Measurements from ENCODE around the gene CASZ1. TPM values are rescaled to one million over a fixed set of nuclear protein-coding genes. Genes with fewer than 3 reads are reported as not detected.

Gene CASZ1
- total RNA-seq, 1 experiment from 2014 or later, result 3.9 TPM

DNA sequence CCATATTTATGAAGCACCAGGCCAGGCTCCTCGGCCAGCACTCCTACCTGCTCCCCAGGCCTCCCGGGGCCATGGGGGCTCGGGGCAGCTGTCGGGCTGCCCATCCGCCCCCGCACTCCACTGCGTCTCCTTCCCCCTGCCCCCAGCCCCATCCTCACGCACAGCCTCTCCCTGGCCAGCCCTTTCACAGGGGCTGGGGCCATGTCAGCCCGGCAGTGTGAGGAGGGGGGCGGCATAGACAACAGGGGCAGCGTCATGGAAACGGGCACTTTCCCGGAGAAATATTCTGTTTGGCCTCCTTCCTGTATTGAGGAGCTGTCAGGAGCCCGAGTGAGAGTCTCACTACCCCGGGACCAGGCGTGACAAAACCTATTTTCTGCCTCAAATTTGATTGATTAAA lies 87.3 kb downstream of the CASZ1 start:
- Histone ChIP-seq H2BK5ac (ENCODE audit: insufficient read length, low read length) (no peak overlapping the region), H3K18ac (ENCODE audit: insufficient read length, low read depth, low read length) (no peak overlapping the region), H2BK12ac (ENCODE audit: insufficient read length, low read depth, low read length) (no peak overlapping the region), H4K20me1 (ENCODE audit: control insufficient read depth, insufficient read depth, insufficient read length) (no peaks in the 10 kb centered on the region), H3K14ac (ENCODE audit: insufficient read depth, low read length) (peak overlapping the region; percentile 29; the same call in 1 of the 2 replicates), H3K9me3 (ENCODE audit: control insufficient read depth, low read depth, low read length) (no peaks in the 10 kb centered on the region), H3T11ph (ENCODE audit: low read length) (no peak overlapping the region), H2AK5ac (ENCODE audit: insufficient read length, low read length) (no peak overlapping the region), H3K23ac (ENCODE audit: insufficient read length, low read depth, low read length) (no peak overlapping the region), H3K27ac (ENCODE audit: insufficient read length, low read depth, low read length) (no peak overlapping the region), H3K56ac (ENCODE audit: insufficient read length, low read depth, low read length) (no peak overlapping the region), H3K27me3 (ENCODE audit: insufficient read depth, low read length) (no peaks in the 10 kb centered on the region; the same call in 1 of the 2 replicates), H2BK20ac (ENCODE audit: low read depth, low read length, poor library complexity, severe bottlenecking) (no peak overlapping the region), H2AFZ (ENCODE audit: low read length) (no peak overlapping the region), H2BK15ac (ENCODE audit: low read depth, low read length) (no peak overlapping the region), H3K4me1 (ENCODE audit: insufficient read depth, low read length) (peaks cover 2% of the 10 kb centered on the region; the same call in 1 of the 2 replicates), H3K4me2 (ENCODE audit: insufficient read depth, insufficient read length, low read length) (no peak overlapping the region), H4K91ac (ENCODE audit: insufficient read length, low read depth, low read length) (no peak overlapping the region), H3K79me1 (ENCODE audit: insufficient read depth, low read depth, low read length, poor library complexity, severe bottlenecking) (no peaks in the 10 kb centered on the region), H3K23me2 (ENCODE audit: insufficient read length, low read depth, low read length, poor library complexity, severe bottlenecking) (no peaks in the 10 kb centered on the region), H4K5ac (ENCODE audit: insufficient read length, low read depth, low read length) (no peak overlapping the region), H3K79me2 (ENCODE audit: insufficient read depth, low read length) (no peaks in the 10 kb centered on the region), H3K4ac (ENCODE audit: low read depth, low read length) (no peak overlapping the region), H4K8ac (replicated peaks; ENCODE audit: insufficient read length, low read depth, low read length) (no peak overlapping the region), H3K9ac (ENCODE audit: extremely low read depth, insufficient read length, low read length) (no peak overlapping the region), H2BK120ac (ENCODE audit: low read depth, low read length, poor library complexity, severe bottlenecking) (no peak overlapping the region)
- Mint-ChIP-seq H3K27me3 (ENCODE audit: low read depth) (peaks cover 11% of the 10 kb centered on the region), H3K36me3 (ENCODE audit: insufficient read depth in 1 of 3, low read depth in 3 of 3) (peaks cover 0 to 2% (median 0%) of the 10 kb centered on the region in 3 experiments; a peak in 2 of 7 replicates), H3K4me1 (peaks cover 17 to 50% of the 10 kb centered on the region in 2 experiments), H3K4me3 (peak overlapping the region in 1 of 2 experiments; percentile 60; a peak in 2 of 5 replicates), H3K9me3 (no peaks in the 10 kb centered on the region), H3K27ac (no peak overlapping the region)
- WGBS (ENCODE audit: extremely low coverage, insufficient read length, low lambda C conversion rate), result no CpG with 5 or more reads among the region's 16 CpGs
- TF ChIP-seq, protein P1, sequence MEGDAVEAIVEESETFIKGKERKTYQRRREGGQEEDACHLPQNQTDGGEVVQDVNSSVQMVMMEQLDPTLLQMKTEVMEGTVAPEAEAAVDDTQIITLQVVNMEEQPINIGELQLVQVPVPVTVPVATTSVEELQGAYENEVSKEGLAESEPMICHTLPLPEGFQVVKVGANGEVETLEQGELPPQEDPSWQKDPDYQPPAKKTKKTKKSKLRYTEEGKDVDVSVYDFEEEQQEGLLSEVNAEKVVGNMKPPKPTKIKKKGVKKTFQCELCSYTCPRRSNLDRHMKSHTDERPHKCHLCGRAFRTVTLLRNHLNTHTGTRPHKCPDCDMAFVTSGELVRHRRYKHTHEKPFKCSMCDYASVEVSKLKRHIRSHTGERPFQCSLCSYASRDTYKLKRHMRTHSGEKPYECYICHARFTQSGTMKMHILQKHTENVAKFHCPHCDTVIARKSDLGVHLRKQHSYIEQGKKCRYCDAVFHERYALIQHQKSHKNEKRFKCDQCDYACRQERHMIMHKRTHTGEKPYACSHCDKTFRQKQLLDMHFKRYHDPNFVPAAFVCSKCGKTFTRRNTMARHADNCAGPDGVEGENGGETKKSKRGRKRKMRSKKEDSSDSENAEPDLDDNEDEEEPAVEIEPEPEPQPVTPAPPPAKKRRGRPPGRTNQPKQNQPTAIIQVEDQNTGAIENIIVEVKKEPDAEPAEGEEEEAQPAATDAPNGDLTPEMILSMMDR (conservative IDR thresholded peaks at IDR 0.05), result no peak
- no peak for DNase-seq

Data from H9 (cell line).